Fibroblast of skin of left biceps (primary cell): ENCODE results near the gene CYB5R2.

Source experiments
- DNase-seq, 2 experiments: peaks; one replicate each; pipeline ENCODE4 v3.0.0-alpha.2; 2013; ENCODE audit warnings: low read depth in 2 of 2

The CYB5R2 gene

GRCh38 chr11:7638710-7639642 is 34.3 kb downstream of the CYB5R2 start:
- no peak for DNase-seq

GRCh38 chr11:7637447-7638157 is 35.7 kb downstream of the CYB5R2 start:
- peak; percentile 66 to 69 for DNase-seq

GRCh38 chr11:7636350-7636749 is 37.0 kb downstream of the CYB5R2 start:
- DNase-seq = no peak

- no peak for DNase-seq
These were observed 37.6 kb downstream of the CYB5R2 start for GRCh38 chr11:7635708-7636107.

GRCh38 chr11:7635137-7635536 is 38.2 kb downstream of the CYB5R2 start:
- DNase-seq = no peak

- DNase-seq = no peak
These were observed 41.1 kb downstream of the CYB5R2 start for GRCh38 chr11:7632211-7632610.

- no peak for DNase-seq
These were observed 43.3 kb downstream of the CYB5R2 start for GRCh38 chr11:7630002-7630401.

- DNase-seq = no peak
These were observed 44.6 kb downstream of the CYB5R2 start for GRCh38 chr11:7628660-7629059.

GRCh38 chr11:7622721-7623120 is 50.6 kb downstream of the CYB5R2 start:
- DNase-seq = no peak

- no peak for DNase-seq
These were observed 51.7 kb downstream of the CYB5R2 start for GRCh38 chr11:7621554-7621953.

- DNase-seq = no peak
These were observed 52.2 kb downstream of the CYB5R2 start for GRCh38 chr11:7621090-7621489.

GRCh38 chr11:7619322-7619721 is 54.0 kb downstream of the CYB5R2 start:
- no peak for DNase-seq

GRCh38 chr11:7617032-7617431 is 56.3 kb downstream of the CYB5R2 start:
- DNase-seq = no peak
